HG03175 (cell line): ENCODE data around the gene SPDYC.

ENCODE experiments used
- ATAC-seq: cut with Tn5 transposase; IDR thresholded peaks from one replicate; pipeline ENCODE4 v1.9.1; 2021; ENCODE audit warnings: mild to moderate bottlenecking, moderate library complexity; ENCODE audit not compliant: unreplicated experiment

The SPDYC gene

DNA sequence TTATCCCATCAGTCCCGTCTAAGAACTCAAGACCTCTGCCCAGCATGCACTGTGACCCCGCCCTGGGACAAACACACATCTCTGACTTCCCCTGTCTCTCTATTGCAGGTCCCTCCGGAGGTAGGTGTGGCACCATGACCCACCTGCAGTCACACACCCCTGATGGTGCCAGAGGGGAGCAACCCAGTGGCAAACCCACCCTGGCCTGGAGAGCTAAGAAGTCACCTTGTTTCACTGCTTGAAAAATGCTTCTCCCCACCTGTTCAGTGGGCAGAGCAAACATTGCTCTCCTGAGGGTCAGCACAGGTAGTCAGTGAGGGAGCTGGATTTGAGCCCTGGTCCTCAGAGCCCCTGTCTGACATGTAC, 35.6 kb downstream of the SPDYC start:
- ATAC-seq = no peak

DNA sequence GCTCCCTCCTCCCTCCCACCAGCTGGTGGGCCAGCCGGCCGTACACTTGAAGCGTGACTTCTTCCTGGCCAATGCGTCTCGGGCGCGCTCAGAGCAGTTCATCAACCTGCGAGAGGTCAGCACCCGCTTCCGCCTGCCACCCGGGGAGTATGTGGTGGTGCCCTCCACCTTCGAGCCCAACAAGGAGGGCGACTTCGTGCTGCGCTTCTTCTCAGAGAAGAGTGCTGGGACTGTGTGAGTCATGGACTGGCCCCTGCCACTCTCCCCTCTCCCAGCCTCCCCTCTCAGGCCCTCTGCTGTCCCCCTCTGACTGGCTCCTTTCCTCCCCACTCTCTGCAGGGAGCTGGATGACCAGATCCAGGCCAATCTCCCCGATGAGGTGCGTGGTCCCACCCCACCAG, 36.4 kb downstream of the SPDYC start:
- ATAC-seq = no peak

DNA sequence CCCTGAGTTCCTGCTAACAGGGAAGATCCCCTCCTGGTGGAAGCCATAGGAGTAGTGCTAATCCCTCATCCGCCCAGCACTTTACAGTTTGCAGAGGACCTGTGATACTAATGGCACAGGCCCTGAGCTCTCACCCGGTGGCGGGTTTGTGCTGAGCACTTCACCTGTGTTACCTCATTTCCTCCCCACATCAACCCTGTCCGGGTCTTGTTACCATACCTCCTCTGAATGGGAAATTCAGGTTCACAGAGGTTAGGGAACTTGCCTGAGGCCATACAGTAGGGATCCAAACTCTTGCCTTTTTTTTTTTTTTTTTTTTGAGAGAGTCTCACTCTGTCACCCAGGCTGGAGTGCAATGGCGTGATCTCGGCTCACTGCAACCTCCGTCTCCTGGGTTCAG, 36.9 kb downstream of the SPDYC start:
- no peak for ATAC-seq

DNA sequence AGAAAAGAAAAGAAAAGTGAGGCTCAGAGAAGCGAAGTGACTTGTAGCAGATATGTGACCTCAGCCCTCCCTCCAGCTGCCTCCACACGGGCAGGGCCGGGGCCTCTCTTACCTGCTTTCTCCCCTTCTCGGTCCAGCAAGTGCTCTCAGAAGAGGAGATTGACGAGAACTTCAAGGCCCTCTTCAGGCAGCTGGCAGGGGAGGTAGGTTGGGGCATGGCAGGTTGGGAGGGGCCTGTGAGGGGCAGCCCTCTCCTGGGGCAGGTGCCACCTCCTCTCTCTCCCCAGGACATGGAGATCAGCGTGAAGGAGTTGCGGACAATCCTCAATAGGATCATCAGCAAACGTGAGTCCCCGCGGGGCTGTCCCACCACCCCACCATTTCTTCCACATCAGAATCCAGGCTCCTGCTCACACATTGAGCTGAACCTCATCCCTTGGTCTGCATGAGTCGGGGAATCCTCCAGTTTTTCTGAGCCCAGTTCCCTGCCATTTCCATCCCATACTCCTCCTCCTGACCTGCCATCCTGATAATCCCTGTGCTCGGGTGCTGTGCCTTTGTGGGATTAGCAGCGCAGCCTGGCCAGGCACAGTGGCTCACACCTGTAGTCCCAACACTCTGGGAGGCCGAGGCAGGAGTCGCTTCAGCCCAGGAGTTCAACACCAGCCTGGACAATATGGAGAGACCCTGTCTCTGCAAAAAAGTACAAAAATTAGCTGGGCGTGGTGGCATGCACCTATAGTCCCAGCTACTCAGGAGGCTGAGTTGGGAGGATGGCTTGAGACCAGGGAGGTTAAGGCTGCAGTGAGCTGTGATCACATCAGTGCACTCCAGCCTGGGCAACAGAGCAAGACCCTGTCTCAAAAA, 38.1 kb downstream of the SPDYC start:
- ATAC-seq = no peak

DNA sequence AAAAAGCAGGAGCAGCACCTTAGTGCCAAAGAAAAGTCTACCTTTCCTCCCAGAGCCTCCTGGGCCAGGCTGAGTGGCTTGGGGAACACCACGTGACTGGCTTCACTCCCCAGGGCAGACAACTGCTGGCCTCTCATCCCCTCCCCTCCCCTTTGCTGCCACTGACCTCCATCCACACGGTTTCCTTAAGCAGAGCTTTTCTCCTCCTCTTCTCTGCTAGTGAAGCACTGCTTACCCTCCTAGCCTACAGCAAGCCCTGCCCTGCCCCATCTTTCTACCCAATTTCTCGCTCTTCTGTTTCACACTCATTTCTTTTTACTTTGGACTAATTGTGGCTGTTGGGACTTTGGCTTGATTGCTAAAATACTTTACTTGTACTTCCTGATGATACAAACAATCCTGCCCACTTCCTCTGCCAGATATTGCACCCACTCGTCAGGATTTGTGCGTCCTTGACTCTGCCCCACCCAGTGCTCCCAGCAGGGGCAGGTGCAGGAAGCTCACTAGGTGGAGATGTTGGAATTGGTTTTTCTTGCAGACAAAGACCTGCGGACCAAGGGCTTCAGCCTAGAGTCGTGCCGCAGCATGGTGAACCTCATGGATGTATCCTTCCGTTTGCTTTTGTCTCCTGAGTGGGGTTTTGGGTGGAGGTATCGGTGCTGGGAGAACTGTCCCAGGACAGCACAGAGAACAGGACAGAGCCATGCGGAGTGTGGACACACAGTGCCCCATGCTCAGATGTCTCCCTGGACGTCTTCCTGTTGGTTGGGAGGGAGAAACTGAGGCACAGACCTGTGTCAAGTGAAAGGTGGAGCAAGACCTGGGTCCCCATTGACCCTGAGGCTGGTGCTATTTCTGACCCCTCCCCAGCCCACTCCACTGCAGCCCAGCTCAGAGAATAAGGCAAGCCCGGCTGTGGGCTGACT, 39.0 kb downstream of the SPDYC start:
- ATAC-seq = no peak

DNA sequence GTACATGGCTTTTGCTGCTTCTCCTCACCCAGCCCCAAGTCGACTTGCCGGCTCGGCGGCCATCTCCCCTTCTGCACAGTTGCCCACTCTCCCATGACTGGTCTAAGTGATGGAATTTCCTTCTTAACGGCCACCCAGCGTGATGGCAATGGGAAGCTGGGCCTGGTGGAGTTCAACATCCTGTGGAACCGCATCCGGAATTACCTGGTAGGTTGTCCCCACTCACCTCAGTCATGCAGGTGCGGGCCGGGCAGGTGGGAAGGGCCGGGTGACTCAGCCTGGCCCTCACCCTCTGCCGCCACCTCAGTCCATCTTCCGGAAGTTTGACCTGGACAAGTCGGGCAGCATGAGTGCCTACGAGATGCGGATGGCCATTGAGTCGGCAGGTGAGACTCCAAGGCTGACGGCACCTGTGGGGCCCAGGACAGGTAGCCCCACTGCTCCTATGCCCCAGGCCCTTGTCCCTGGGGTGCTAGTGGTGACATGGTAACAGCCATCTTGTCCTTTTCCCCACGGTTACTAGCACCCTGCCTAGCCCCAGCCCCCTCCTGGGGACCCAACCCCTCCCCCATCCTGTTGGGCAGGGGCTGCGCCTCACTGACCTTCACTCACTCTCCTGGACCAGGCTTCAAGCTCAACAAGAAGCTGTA, 39.8 kb downstream of the SPDYC start:
- no peak for ATAC-seq

DNA sequence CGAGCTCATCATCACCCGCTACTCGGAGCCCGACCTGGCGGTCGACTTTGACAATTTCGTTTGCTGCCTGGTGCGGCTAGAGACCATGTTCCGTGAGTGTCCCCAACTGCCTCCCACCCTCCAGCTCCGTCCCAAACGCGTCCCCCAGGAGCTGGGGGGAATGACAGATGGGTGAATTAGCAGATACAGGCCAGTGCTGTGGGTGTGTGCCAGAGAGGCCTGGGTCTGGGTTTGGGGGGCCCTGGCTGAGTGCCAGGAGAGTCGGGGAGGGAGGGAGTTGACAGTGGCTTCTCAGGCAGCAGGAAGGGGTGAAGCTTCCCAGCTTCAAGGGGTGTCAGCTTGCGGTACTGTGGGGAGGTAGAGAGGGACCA, 40.3 kb downstream of the SPDYC start:
- no peak for ATAC-seq

DNA sequence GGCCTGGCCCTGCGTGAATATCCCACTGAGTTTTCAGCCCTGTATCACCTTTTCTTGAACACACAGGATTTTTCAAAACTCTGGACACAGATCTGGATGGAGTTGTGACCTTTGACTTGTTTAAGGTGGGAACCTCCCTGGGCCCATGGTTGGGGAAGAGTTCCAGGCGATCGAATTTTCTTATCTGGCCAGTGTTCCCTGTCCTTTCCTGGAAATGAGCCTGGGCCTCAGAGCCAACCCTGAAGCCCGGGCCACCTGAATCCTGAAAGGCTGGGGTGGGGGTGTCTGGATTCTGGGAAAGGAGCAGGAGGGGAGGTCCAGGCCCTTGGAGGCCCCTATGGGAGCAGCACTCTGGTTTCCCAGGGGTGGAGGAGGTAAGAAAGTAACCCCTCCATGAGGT, 40.7 kb downstream of the SPDYC start:
- no peak for ATAC-seq

DNA sequence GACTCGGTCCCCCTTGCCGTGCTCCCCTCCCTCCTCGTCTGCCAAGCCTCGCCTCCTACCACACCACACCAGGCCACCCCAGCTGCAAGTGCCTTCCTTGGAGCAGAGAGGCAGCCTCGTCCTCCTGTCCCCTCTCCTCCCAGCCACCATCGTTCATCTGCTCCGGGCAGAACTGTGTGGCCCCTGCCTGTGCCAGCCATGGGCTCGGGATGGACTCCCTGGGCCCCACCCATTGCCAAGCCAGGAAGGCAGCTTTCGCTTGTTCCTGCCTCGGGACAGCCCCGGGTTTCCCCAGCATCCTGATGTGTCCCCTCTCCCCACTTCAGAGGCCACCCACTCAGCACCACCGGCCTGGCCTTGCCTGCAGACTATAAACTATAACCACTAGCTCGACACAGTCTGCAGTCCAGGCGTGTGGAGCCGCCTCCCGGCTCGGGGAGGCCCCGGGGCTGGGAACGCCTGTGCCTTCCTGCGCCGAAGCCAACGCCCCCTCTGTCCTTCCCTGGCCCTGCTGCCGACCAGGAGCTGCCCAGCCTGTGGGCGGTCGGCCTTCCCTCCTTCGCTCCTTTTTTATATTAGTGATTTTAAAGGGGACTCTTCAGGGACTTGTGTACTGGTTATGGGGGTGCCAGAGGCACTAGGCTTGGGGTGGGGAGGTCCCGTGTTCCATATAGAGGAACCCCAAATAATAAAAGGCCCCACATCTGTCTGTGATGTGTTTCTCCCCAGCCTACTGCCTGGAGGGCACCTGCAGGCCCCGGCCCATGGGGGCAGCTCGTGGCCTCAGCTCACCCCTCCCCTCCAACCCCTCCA, 41.5 kb downstream of the SPDYC start:
- ATAC-seq = no peak

DNA sequence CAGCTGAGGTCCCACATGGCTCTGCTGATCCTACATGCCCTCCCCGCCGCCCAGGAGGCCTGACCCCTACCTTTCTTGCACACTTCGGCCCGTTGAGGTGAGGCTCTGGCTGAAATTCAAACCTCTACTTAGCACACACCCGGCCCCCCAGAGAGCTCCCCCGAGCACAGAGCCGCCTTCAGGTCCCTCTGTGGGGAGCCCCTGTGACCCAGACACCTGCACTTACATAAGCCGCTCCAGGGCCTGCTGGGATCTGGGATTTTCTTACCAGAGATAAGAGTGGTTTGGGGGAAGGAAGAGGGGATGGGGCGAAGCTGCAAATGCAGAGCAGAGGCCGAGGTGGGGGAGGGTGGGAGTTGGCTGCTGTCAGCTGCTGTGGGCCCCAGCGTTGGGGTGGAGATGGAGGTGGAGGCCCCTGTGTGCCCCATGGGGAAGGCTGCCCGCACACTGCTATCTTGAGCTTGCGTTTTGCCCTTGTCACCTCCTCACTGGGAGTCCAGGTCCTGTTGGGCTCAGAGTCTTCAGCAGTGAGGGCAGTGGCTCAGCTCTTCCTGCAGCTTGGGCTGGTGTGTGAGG, 42.3 kb downstream of the SPDYC start:
- ATAC-seq = no peak

DNA sequence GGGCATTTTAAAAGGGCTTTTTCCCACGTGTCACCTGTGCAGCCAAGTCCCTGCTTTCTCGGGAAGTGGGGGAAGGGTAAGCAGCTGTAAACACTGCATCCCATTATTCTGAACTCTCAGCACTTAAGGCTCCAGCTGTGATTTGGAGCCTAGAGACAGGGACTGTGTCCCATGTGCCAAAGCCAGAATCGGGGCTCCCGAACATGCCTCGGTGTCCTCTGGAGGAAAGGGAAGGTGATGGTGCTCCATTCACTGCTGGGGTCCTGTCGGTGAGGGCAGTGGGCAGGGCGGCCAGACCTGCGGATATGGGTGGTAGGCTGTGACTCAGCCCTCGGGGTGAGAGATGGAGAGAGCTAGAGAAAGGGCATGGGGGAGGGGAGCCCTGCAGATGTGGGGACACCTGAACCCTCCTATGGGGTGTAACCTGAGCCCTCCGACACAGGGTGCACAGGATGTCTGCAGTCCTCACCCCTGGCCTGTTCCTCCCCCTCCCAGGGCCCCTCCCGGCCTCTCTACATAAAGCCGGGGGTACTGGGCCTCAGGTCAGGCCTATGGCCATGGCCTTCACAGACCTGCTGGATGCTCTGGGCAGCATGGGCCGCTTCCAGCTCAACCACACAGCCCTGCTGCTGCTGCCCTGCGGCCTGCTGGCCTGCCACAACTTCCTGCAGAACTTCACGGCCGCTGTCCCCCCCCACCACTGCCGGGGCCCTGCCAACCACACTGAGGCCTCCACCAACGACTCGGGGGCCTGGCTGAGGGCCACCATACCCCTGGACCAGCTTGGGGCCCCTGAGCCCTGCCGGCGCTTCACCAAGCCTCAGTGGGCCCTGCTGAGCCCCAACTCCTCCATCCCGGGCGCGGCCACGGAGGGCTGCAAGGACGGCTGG, 43.5 kb downstream of the SPDYC start:
- ATAC-seq = no peak

DNA sequence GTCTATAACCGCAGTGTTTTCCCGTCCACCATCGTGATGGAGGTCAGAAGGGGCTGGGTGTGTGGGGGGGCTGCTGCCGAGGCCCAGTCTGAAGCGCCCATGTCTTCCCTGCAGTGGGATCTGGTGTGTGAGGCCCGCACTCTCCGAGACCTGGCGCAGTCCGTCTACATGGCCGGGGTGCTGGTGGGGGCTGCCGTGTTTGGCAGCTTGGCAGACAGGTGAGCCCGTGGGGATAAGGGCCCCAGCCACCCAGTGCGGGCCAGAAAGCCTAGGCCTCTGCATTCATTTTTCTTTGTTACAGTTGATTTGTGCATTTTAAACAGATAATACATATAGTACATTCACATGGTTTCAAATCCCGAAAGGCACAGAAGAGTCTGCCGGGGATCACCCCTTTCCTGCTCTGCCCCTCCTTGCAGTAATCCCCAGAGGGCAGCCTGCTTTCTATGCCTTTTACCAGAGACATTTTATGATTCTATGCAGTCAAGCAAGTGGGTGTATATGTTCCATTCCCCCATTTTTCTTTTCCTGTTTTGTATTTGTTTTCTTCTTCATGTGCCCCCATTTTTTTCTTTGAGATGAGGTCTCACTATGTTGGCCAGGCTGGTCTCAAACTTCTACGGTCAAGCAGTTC, 44.3 kb downstream of the SPDYC start:
- ATAC-seq = no peak

DNA sequence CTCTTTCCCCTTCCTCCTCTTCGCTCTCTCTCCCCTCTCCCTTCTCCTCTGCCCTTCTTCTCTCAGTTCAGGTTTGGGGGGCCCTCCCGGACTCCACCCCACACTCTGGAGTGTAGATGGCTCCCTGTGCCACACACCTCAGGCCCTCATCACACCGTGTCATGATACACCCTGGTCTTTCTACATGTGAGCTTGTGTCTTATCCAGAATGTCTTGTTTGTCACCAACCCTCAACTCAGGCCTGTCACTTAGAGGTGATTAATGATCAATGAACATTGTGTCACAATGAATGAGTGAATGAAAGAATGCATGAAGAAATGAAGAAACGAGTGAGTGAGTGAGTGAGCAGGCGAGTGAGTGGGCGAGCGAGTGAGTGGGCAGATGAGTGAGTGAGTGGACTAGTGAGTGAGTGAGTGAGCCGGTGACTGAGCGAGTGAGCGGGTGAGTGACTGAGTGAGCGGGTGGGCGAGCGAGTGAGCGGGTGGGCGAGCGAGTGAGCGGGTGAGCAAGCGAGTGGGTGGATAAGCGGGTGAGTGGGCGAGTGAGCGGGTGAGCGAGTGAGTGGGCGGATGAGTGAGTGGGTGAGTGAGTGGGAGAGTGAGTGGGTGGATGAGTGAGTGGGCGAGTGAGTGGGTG, 45.5 kb downstream of the SPDYC start:
- no peak for ATAC-seq

DNA sequence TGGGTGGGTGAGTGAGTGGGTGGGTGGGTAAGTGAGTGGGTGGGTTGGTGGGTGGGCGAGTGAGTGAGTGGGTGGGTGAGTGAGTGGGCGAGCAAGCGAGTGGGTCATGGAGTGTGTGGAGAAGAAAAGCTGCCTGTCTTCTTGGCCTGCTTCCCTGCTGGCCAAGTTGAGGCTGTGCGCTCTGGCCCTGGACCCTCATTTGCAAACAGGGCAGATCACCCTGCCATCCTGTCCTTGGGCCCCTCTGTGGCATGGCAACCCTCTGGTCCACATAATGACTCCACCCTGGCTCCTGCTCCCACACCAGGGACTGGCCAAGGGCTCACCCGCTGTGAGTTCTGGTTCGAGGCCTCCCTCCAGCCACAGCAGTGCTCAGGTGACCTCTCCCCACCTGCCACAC, 46.8 kb downstream of the SPDYC start:
- no peak for ATAC-seq

DNA sequence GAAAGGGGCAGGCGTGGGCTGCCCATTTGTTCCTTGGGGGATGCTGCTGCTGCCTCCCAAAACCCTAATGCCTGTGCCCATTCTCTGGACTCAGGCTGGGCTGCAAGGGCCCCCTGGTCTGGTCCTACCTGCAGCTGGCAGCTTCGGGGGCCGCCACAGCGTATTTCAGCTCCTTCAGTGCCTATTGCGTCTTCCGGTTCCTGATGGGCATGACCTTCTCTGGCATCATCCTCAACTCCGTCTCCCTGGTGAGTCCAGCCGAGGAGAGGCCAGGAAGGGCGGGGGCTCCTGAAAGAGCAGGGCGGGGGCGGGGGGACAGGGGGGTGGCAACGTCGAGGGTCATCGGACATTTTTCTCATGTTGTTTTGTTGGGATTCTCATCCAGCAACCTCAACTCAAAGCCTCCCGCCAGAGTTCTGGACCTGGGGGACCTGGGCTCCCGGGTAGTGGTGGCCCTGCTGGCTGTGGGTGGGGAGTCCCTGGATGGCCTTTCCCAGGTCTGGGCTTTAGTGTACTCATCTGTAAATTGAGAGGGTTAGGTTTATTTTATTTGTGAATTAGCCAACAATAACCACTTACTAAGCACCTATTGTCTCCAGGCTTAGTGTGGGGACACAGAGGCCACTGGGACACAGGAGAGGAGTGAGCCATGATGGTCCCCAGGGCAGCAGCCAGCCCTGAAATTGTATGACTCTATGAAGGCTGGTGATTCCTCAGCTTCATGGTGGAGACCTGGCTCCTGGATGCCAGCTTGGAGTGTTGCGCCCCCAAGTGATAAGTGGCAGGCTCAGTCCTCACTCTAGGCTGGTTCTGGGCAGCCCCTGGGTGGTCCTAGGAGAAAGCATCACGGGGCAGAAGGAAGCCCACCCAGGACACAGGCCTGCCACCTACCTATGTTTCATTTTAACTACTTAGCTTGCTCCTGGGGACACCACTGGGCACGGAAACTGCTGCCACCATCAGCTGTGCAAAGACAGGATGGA, 47.7 kb downstream of the SPDYC start:
- ATAC-seq = no peak

DNA sequence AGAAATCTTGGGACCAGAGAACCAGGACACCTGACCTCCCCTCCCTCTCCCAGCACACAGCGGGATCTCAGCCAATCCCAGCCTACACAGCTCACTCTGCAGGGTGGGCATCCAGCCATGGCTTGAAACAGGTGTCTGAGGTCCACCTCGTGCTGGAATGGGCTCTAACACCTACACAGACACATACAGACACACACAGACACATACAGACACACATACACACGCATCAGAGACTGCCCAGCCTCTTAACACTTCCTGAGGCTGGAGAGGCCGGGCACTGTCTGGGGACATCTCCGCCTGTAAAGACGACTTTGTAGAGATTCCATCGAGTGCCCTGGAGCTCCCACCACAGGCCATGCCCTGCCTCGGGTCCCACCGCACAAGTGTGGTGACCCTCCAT, 48.4 kb downstream of the SPDYC start:
- no peak for ATAC-seq

DNA sequence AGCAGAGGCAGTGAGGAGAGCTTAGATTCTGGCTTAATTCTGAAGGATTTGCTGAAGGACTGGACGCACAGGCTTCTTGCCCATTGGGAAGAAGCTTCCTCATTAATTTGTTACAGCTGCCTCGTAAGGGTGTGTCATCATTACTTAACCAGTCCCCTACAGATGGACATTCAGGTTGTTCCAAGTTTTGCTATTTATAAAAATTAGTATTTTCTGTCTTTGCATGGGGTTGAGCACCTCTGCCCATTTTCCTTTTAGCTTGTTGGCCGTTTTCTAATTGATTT, 49.8 kb downstream of the SPDYC start:
- ATAC-seq = no peak

DNA sequence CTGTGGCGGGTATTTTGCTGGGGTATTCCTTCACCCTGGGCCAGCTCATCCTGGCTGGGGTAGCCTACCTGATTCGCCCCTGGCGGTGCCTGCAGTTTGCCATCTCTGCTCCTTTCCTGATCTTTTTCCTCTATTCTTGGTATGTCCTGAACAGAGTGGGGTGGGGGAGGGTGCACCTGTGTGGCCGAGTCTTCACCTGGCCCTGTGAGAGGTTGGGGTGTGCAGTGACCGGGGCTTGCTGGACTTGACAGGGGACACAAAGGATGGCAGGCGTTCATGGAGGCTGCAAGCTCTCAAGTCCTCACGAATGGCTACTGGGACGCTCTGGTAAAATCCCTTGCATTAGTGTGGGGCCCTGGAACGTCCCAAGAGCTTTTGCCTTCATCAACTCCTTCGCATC, 51.0 kb downstream of the SPDYC start:
- no peak for ATAC-seq
